NCI-H1105 treated with DMSO at 0.1 percent for 48 hours (cell line): ENCODE data around the gene ADK.
A peak's percentile ranks its signal among the peaks of the same experiment; 100 is the strongest.
"Not testable (repeated sequence)": the region's sequence is repeated elsewhere in the genome, so short reads cannot be mapped to it uniquely, and the experiment has no call there.

ENCODE experiments used
- DNase-seq: peaks from one replicate; lab custom pipeline; 2025; lab: John Stamatoyannopoulos, UW

The ADK gene

DNA sequence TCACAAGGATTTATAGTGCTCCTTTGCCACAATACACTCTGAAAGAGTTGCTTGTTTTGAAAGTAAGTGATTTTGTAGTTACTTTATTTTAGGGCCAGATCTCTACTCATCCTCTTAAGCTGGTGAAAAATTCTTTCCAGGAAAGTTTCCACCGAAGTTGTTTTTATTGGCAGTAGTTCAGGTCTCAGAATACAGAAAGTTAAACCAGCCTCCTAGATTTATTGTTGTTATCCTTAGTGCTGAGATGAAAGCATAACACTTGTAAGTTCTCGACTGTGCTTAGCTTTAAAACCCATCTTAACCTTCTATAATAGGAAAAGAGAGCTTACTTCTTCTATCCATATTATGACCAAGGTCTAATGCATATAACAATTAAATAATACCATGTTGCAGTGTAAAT lies 5.9 kb upstream of the ADK start:
- no peak for DNase-seq

DNA sequence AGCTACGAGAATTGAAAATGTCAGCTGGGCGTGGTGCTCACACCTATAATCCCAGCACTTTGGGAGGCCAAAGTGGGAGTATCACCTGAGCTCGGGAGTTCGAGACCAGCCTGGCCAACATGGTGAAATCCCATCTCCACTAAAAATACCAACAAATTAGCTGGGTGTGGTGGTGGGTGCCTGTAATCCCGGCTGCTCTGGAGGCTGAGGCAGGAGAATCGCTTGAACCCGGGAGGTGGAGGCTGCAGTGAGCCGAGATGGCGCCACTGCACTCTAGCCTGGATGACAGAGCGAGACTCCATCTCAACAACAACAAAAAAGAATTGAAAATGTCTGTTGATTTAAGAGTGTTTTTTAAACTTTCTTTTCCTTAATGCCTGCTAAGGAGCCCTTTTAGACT lies 4.0 kb upstream of the ADK start:
- not testable (repeated sequence) for DNase-seq

DNA sequence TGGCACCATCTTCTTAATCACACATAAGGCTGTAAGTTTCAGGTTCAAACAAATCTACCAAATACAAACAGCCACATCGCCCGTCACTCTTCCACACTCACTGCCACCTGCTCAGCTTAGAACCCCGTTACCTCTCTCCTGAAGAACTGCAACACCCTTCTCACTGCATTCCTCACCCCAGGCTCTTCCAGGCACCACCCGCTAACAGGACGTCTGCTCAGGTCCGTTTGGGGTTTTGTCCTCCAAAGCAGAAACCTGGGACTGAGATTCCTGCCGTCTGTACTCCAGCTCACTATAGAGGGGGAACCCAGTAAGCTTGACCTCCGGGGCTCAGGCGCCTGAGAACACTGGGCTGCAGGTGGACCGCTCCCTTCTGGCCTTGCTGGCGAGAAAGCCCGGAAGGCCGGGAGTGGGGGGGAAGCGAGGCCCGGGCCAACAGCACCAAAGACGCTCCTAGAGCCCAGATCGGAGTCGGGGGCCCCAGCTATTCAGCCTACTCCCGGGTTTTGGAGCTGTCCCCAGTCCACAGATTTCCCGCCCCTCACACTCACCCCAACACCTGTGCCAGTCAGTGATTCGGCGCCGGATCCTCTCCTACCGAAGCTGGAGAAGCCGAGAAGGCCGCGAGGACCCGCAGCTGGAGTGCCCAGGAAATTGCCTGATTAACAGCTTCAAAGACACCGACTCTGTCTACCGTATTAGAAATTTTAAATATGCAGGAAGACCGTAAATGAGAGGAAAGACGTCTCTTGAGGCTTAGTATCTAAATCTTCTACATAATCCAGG lies 624 bp upstream of the ADK start, which contains the start of gene AP3M1:
Gene AP3M1 (minus strand): TSS at position 625 of the 786 bp plus-strand sequence. CDS start 12,449 bp downstream, outside the sequence.
- no peak for DNase-seq

DNA sequence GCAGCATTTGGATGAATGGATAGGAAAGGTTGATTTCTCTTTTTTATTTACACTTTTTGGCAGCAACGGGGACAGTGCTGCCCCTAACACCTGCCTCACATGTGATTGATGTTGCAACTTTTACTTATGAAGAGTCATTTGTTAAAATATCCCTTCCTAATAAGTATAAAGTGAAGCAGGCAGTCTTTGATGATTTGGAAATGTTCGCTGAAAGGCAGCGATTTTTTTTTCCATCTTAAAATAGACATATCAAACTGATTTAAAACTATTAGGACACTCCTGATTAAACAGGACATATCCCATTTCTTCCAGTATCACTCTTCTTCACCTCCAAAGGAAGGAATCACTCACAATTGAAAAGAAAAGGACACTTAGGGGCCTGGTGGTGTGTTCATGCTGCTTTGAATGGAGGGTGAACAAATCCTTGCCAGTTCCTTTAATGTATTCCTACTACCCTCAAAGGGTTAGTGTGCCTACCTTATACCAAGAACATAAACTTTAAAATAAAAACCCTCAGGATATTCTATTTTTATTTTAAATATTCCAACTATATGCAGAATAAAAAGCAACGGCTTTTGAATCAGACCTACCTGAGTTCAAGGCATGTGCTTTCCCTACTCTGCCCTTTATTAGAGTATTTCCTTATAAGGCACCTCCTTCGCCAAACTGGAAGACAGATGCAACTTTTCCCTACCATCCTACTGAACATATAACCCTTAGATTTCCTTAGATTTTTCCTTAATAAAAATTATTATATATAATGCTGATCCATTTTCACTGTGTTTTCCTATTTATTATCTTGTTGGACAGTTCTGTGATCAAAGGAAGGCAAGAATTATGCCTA lies 1.1 kb downstream of the ADK start:
- no peak for DNase-seq

GRCh38 chr10:74153123-74153522 lies 2.1 kb downstream of the ADK start:
- DNase-seq, result no peak

DNA sequence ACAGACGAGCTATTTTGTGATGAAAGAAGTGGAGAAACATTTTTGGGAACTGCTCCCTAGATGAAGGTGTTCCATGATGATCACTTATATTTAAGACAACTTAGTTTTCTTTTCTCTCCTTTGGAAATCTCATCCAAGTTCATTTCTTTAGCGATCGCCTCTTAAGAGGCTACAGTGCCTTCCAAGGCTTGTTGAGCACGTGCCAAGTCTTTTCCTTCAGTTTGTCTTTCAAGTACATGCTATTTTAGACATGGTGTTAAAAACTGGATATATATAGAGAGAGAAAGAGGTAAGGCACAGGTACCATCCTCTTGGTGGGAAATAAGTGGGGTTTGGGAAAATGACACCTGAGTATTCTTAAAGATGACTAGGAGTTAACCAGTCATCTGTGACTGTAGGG lies 2.7 kb downstream of the ADK start:
- DNase-seq, result no peak

GRCh38 chr10:74156919-74157289 lies 5.9 kb downstream of the ADK start:
- DNase-seq, result no peak

DNA sequence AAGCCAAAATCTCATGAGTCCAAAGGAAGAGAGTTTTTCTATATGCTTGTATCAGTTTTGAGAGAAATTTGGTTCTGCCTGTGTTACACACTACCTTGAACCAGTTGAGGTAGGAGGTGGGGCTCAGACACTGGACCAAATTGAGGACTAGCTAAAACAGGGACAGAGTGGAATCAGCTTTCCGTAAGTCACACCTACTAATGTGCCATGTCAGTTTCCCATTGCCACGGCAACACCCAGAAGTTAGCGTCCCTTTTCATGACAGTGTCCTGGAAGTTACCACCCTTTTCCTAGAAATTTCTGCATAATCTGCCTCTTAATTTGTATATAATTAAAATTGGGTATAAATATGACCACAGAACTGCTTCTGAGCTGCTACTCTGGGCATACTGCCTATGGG lies 9.0 kb downstream of the ADK start:
- no peak for DNase-seq

GRCh38 chr10:74163319-74164068 lies 12.5 kb downstream of the ADK start:
- DNase-seq, result no peak

GRCh38 chr10:74164716-74165529 lies 13.9 kb downstream of the ADK start:
- DNase-seq, result no peak

DNA sequence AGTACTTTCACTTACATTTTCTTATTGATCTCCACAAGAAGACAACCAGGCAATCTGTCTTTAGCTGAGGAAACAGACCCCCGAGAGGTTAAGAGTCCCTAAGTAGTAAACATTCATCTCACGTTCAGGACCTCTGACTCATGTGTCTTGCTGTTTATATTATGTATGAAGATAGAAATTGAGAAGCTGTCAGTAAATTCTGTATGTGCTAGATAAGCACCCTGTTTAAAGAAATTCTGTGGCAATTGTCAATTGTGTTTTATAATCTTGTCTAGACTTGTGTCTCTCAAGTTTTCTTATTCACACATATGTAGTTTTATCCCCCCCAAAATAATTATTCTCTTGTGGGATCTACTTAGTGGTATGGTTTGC lies 14.5 kb downstream of the ADK start:
- DNase-seq, result no peak

- DNase-seq, result no peak
Observed at GRCh38 chr10:74167443-74167842, 16.4 kb downstream of the ADK start.

DNA sequence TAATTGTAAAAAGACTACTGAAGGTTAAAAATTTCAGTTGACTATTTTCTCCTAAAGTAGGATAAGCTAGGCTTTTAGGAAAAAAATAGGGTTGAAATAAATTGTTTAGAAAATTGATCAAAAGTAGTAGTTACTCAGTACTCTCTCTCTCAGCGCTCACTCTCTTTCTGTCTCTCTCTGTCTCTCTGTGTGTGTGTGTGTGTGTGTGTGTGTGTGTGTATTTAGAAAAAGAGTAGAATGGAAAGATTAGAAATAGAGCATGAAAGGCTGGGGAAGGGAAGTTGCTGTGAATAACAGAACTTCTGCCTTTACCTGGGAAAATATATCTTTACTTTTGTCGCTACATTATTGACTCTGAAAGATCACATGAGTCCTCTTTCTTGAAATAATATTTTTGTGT lies 20.6 kb downstream of the ADK start:
- DNase-seq, result no peak

DNA sequence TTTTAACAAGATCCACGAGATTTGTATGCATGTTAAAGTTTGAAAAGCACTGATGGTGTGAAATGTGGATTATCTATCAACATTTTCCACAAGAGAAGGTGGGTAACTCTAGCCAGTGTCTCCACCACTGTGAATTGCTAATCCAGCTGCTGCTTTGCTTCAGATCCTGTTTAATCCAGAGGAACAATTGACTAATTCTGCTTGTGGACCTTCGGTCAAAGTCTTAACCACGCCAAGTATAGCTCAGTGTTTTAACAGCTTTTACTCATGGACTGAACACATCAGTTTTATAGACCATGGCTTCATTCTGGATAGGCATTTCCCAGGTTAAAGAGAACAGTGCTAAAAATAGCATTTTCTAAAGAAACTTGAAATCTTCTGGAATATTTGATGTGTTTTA lies 23.5 kb downstream of the ADK start:
- DNase-seq, result no peak

- no peak for DNase-seq
Observed at GRCh38 chr10:74175510-74176379, 24.7 kb downstream of the ADK start.

DNA sequence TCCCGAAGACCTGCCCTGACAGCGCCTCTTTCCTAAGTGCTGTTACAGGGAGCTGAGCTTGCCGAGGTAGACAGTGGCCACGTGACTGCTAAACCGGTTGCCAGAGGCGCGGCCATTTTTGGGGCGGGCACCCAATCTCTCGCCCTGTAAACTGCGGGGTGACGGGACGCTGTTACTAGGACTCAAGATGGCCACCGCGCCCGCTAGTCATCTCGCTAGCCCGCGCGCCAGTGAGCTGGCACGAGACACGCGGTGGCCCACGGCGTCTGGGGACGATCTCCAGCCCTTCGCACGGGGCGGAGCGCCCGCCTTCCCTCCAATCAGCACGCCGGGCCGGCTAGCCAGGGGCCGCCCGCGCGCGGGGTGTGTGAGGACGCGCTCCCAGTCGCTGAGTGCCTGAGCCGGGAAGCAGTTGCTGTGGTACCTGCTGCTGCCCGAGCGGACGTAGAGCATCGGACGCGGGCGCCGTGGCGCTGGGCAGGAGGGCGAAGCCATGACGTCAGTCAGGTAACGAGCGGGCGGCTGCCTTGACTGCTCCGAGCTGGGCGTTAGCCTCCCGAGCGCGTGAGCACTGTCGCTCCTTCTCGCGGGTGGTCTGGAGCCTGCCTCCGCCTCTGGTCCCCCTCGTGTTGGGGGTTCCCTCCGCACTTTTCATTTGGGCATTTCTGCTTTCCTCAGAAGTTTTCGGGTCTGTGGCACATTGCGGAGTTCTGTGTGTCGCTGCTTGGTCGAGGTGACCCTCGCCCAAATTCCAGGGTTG lies 25.5 kb downstream of the ADK start:
- DNase-seq, result peak; percentile 90

GRCh38 chr10:74177140-74177677 lies 26.2 kb downstream of the ADK start:
- no peak for DNase-seq

DNA sequence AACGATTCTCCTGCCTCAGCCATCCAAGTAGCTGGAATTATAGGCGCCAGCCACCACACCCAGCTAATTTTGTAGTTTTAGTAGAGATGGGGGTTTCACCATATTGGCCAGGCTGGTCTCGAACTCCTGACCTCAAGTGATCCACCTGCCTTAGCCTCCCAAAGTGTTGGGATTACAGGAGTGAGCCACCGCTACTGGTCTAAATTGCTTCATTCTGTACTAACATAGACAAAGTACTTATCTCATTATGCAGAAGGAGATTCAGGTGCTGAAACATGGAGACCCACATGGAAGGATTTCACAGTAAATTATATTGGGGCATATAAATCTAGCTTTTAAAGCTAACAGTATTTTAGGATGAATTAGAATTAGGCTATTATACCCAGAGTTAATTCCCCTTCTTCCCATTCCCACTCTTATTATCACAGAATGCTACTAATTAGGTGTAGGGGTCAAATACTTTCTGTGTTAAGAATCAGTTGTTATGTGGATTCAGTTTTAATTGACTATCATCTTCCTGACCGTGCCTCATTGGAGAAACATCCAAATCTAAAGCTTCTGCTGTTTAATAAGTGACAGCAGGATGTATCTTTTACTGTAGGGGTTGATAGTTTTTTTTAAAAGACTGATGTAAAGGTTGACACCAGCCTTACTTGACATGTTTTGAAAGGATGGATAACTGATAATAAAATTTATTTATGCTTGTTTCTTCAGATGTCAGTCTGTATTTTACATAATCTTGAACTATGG lies 27.2 kb downstream of the ADK start:
- DNase-seq, result no peak

GRCh38 chr10:74179111-74179710 lies 28.2 kb downstream of the ADK start:
- DNase-seq, result no peak
